Right cardiac atrium (tissue), 5 donors: ENCODE data around the gene HSD17B8. TPM values are rescaled to one million over a fixed set of nuclear protein-coding genes. Genes with fewer than 3 reads are reported as not detected.
A peak's percentile ranks its signal among the peaks of the same experiment; 100 is the strongest.

Experiments used
- ATAC-seq, 2 donors: fragments of 200-7000 bp; cut with Tn5 transposase; one replicate each; pipeline versions ENCODE4 v1.8.0 to v1.9.1; 2020; ENCODE audit warnings: moderate library complexity in 2 of 2, mild to moderate bottlenecking in 1 of 2
- DNase-seq, 3 donors: peaks; one replicate each; pipeline ENCODE4 v3.0.0-alpha.2; 2020
- H3K27ac ChIP-seq: one replicate; pipeline ENCODE4 v1.5.1; 2013; ENCODE audit warnings: mild to moderate bottlenecking, low read length, control low read depth, moderate library complexity
- H3K27me3 ChIP-seq: one replicate; pipeline ENCODE4 v1.6.1; 2013; ENCODE audit not compliant: control insufficient read depth, insufficient read depth
- H3K4me1 ChIP-seq: one replicate; pipeline ENCODE4 v1.6.1; 2013; ENCODE audit warnings: low read length; ENCODE audit not compliant: control insufficient read depth, insufficient read depth
- H3K4me3 ChIP-seq: one replicate; pipeline ENCODE4 v1.5.1; 2013; ENCODE audit warnings: low read length, control low read depth
- H3K9me3 ChIP-seq: one replicate; pipeline ENCODE4 v1.6.1; 2013; ENCODE audit warnings: low read length; ENCODE audit not compliant: control insufficient read depth
- WGBS: extraction: QIAGEN DNeasy Blood & Tissue Kit; methylation state at CpG from one replicate; pipeline ENCODE4 v1.1.7; 2013; 5-methylcytosine and 5-hydroxymethylcytosine counted together
- intact Hi-C, 4 donors: fragments of 100-400 bp; cut with DNase I; formaldehyde crosslinking; loops; one replicate each; pipeline versions ENCODE4 v1.11.0 to v1.14.0; 2022 to 2023
- microRNA-seq, 2 donors: library from miRNA; unstranded; fragments of <30 nt; microRNA quantifications; one replicate each; pipeline ENCODE4 v1.2.0, GENCODE V29; 2020 to 2021
- polyA plus RNA-seq: library from polyadenylated mRNA; stranded (reverse); fragments of 200-250 nt; gene quantifications from one replicate; pipeline ENCODE4 v1.2.3, GENCODE V29; 2013
- total RNA-seq, 4 donors: library from RNA; stranded (reverse); fragmentation: NEBNext Ultra II Directional; extraction: Animal tissue kit (Norgen Biotek cat#: 25700); gene quantifications; one replicate each; pipeline ENCODE4 v1.2.1, GENCODE V29; 2021
- donor health status: healthy with polysubstance abuse.
- donor health status: DM: no; HTN: yes; CAD: no.
- donor health status: DM: no; HTN: no; CAD: no.
- donor health status: DM: no; HTN: yes; CAD: no; lungs with severe emphysema.
- donor health status: DM: yes; HTN: yes; CAD: no.

HSD17B8 gene
- total and polyA plus RNA-seq, 5 donors, result 16.9 to 20.2 (median 18.4) TPM

- no peaks in the 10 kb centered on the region for H3K27me3 ChIP-seq
- H3K27ac ChIP-seq, result peak overlapping the region; percentile 94
- H3K4me1 ChIP-seq, result peaks cover 4% of the 10 kb centered on the region
- intact Hi-C loops, result loop anchor here (1.0 to 10.0 kb wide), 6 partner anchors 74 to 232 kb away; no protein-coding TSS in a partner anchor
- peak; percentile 98 to 99 (median 99) for DNase-seq
- WGBS, result under 1% methylated on average over 58 of the region's 58 CpGs
- no peaks in the 10 kb centered on the region for H3K9me3 ChIP-seq
- peak overlapping the region; percentile 47 for H3K4me3 ChIP-seq
- peak; percentile 97 for ATAC-seq
These were observed 44.7 kb downstream of the HSD17B8 start for GRCh38 chr6:33248932-33249731.

- intact Hi-C loops, result loop anchor here (5.0 to 10.0 kb wide), 5 partner anchors 75 to 233 kb away; no protein-coding TSS in a partner anchor
- peaks cover 4% of the 10 kb centered on the region for H3K4me1 ChIP-seq
- ATAC-seq (peak in 1 of 2 donors; percentile 4), DNase-seq (peak; percentile 35 to 63 (median 57))
- WGBS, result 13% methylated on average over 15 of the region's 15 CpGs
- peak overlapping the region; percentile 91 for H3K27ac ChIP-seq
- no peaks in the 10 kb centered on the region for H3K9me3 ChIP-seq
- peak overlapping the region; percentile 34 for H3K4me3 ChIP-seq
- no peaks in the 10 kb centered on the region for H3K27me3 ChIP-seq
These were observed 45.5 kb downstream of the HSD17B8 start for GRCh38 chr6:33249732-33250630.

- Histone ChIP-seq H3K27ac (no peak overlapping the region), H3K9me3 (no peaks in the 10 kb centered on the region), H3K4me3 (no peak overlapping the region), H3K4me1 (peaks cover 4% of the 10 kb centered on the region), H3K27me3 (no peaks in the 10 kb centered on the region)
- ATAC-seq (no peak), DNase-seq (no peak)
- intact Hi-C loops, result no loop called here
- WGBS, result 91% methylated on average over 13 of the region's 13 CpGs
These were observed 46.3 kb downstream of the HSD17B8 start for GRCh38 chr6:33250731-33251130.

GRCh38 chr6:33251395-33252012 is 47.0 kb downstream of the HSD17B8 start:
- peaks cover 4% of the 10 kb centered on the region for H3K4me1 ChIP-seq
- no peak overlapping the region for H3K4me3 ChIP-seq
- 84% methylated on average over 6 of the region's 6 CpGs for WGBS
- intact Hi-C loops, result no loop called here
- no peaks in the 10 kb centered on the region for H3K27me3 ChIP-seq
- ATAC-seq, result no peak
- DNase-seq, result no peak
- no peaks in the 10 kb centered on the region for H3K9me3 ChIP-seq
- H3K27ac ChIP-seq, result no peak overlapping the region

- ATAC-seq, result no peak
These were observed 48.3 kb downstream of the HSD17B8 start for GRCh38 chr6:33252759-33253158.

GRCh38 chr6:33254591-33254990 is 50.1 kb downstream of the HSD17B8 start:
- H3K9me3 ChIP-seq, result no peaks in the 10 kb centered on the region
- WGBS, result 95% methylated on average over 4 of the region's 4 CpGs
- H3K4me1 ChIP-seq, result peaks cover 4% of the 10 kb centered on the region
- intact Hi-C loops, result no loop called here
- H3K4me3 ChIP-seq, result no peak overlapping the region
- H3K27ac ChIP-seq, result no peak overlapping the region
- ATAC-seq (no peak), DNase-seq (no peak)
- H3K27me3 ChIP-seq, result no peaks in the 10 kb centered on the region

More at GRCh38 chr6:33252759-33253158, 48.3 kb downstream of the HSD17B8 start:
- Histone ChIP-seq H3K9me3 (no peaks in the 10 kb centered on the region), H3K27me3 (no peaks in the 10 kb centered on the region), H3K27ac (no peak overlapping the region), H3K4me1 (peaks cover 4% of the 10 kb centered on the region), H3K4me3 (no peak overlapping the region)
- intact Hi-C loops, result no loop called here
- DNase-seq, result no peak

Small RNA genes within 50 kb of the gene (microRNA-seq; reads per million reads assigned to microRNA genes)
- 1.6 to 2.9 reads per million in 2 donors for gene MIR219A1

Other genes starting within 250 kb of the HSD17B8 start
- 100 to 1,000 TPM in 1 of 4 donors, 10 to 100 TPM in 3; 82.6 to 100 (median 86.9) TPM for gene BRD2, start 236.1 kb upstream of the HSD17B8 start, total RNA-seq
- 73.1 TPM for gene BRD2, start 236.1 kb upstream of the HSD17B8 start, polyA plus RNA-seq
- 1 to 10 TPM; 1.3 to 2.3 (median 1.8) TPM for gene HLA-DOA, start 195.1 kb upstream of the HSD17B8 start, total RNA-seq
- 1.2 TPM for gene HLA-DOA, start 195.1 kb upstream of the HSD17B8 start, polyA plus RNA-seq
- 10 to 100 TPM; 49.5 to 58.6 (median 54.1) TPM for gene HLA-DPA1, start 131.0 kb upstream of the HSD17B8 start, total RNA-seq
- gene HLA-DPA1, start 131.0 kb upstream of the HSD17B8 start, polyA plus RNA-seq, result 31.1 TPM
- 10 to 100 TPM; 46.2 to 71.0 (median 57.4) TPM for gene HLA-DPB1, start 128.7 kb upstream of the HSD17B8 start, total RNA-seq
- gene HLA-DPB1, start 128.7 kb upstream of the HSD17B8 start, polyA plus RNA-seq, result 35.9 TPM
- 1 to 10 TPM; 1.5 to 4.0 (median 2.3) TPM for gene COL11A2, start 12.2 kb upstream of the HSD17B8 start, total RNA-seq
- 3.7 TPM for gene COL11A2, start 12.2 kb upstream of the HSD17B8 start, polyA plus RNA-seq
- 10 to 100 TPM; 32.8 to 44.8 (median 35.0) TPM for gene RXRB, start 4.0 kb upstream of the HSD17B8 start, total RNA-seq
- gene RXRB, start 4.0 kb upstream of the HSD17B8 start, polyA plus RNA-seq, result 31.7 TPM
- 100 to 1,000 TPM in 1 of 4 donors, 10 to 100 TPM in 3; 59.0 to 124 (median 81.6) TPM for gene SLC39A7, start 3.8 kb upstream of the HSD17B8 start, total RNA-seq
- 78.6 TPM for gene SLC39A7, start 3.8 kb upstream of the HSD17B8 start, polyA plus RNA-seq
- 10 to 100 TPM; 30.4 to 38.2 (median 34.4) TPM for gene RING1, start 3.8 kb downstream of the HSD17B8 start, total RNA-seq
- 33.7 TPM for gene RING1, start 3.8 kb downstream of the HSD17B8 start, polyA plus RNA-seq
- 10 to 100 TPM; 31.1 to 39.1 (median 35.8) TPM for gene VPS52, start 67.2 kb downstream of the HSD17B8 start, total RNA-seq
- 34.6 TPM for gene VPS52, start 67.2 kb downstream of the HSD17B8 start, polyA plus RNA-seq
- 1,000 to 10,000 TPM; 1,042 to 1,240 (median 1,130) TPM for gene RPS18, start 67.4 kb downstream of the HSD17B8 start, total RNA-seq
- 1,903 TPM for gene RPS18, start 67.4 kb downstream of the HSD17B8 start, polyA plus RNA-seq
- gene B3GALT4, start 72.5 kb downstream of the HSD17B8 start, total RNA-seq, result 10 to 100 TPM in 2 of 4 donors, 1 to 10 TPM in 2; 9.7 to 10.2 (median 9.9) TPM
- 11.0 TPM for gene B3GALT4, start 72.5 kb downstream of the HSD17B8 start, polyA plus RNA-seq
- 10 to 100 TPM; 16.3 to 31.1 (median 18.5) TPM for gene WDR46, start 84.6 kb downstream of the HSD17B8 start, total RNA-seq
- gene WDR46, start 84.6 kb downstream of the HSD17B8 start, polyA plus RNA-seq, result 15.5 TPM
- gene PFDN6, start 84.9 kb downstream of the HSD17B8 start, total RNA-seq, result 10 to 100 TPM; 44.4 to 60.0 (median 50.1) TPM
- gene PFDN6, start 84.9 kb downstream of the HSD17B8 start, polyA plus RNA-seq, result 143 TPM
- gene RGL2, start 94.3 kb downstream of the HSD17B8 start, total RNA-seq, result 10 to 100 TPM; 47.6 to 56.3 (median 54.5) TPM
- 40.6 TPM for gene RGL2, start 94.3 kb downstream of the HSD17B8 start, polyA plus RNA-seq
- 10 to 100 TPM; 85.1 to 91.6 (median 87.2) TPM for gene TAPBP, start 109.4 kb downstream of the HSD17B8 start, total RNA-seq
- gene TAPBP, start 109.4 kb downstream of the HSD17B8 start, polyA plus RNA-seq, result 35.3 TPM
- 10 to 100 TPM; 12.7 to 18.2 (median 15.5) TPM for gene ZBTB22, start 113.1 kb downstream of the HSD17B8 start, total RNA-seq
- gene ZBTB22, start 113.1 kb downstream of the HSD17B8 start, polyA plus RNA-seq, result 12.5 TPM
- gene DAXX, start 118.3 kb downstream of the HSD17B8 start, total RNA-seq, result 10 to 100 TPM; 18.3 to 23.9 (median 20.8) TPM
- gene DAXX, start 118.3 kb downstream of the HSD17B8 start, polyA plus RNA-seq, result 17.6 TPM
- gene KIFC1, start 187.2 kb downstream of the HSD17B8 start, total RNA-seq, result 1 to 10 TPM in 2 of 4 donors, under 1 TPM in 1, not detected in 1; 0.62 to 1.2 (median 1.1) TPM
- 0.16 TPM for gene KIFC1, start 187.2 kb downstream of the HSD17B8 start, polyA plus RNA-seq
- gene PHF1, start 206.4 kb downstream of the HSD17B8 start, total RNA-seq, result 10 to 100 TPM; 55.5 to 70.6 (median 65.4) TPM
- 76.4 TPM for gene PHF1, start 206.4 kb downstream of the HSD17B8 start, polyA plus RNA-seq
- gene CUTA, start 213.5 kb downstream of the HSD17B8 start, total RNA-seq, result 100 to 1,000 TPM; 128 to 177 (median 133) TPM
- gene CUTA, start 213.5 kb downstream of the HSD17B8 start, polyA plus RNA-seq, result 170 TPM
- 10 to 100 TPM in 1 of 4 donors, 1 to 10 TPM in 3; 8.6 to 13.2 (median 9.0) TPM for gene SYNGAP1, start 215.4 kb downstream of the HSD17B8 start, total RNA-seq
- gene SYNGAP1, start 215.4 kb downstream of the HSD17B8 start, polyA plus RNA-seq, result 8.0 TPM
- gene ZBTB9, start 249.9 kb downstream of the HSD17B8 start, total RNA-seq, result 1 to 10 TPM; 3.9 to 4.9 (median 4.3) TPM
- 2.8 TPM for gene ZBTB9, start 249.9 kb downstream of the HSD17B8 start, polyA plus RNA-seq